A673 (cell line): Measurements from ENCODE around the gene PRIMPOL. TPM values are rescaled to one million over a fixed set of nuclear protein-coding genes. Genes with fewer than 3 reads are reported as not detected.
"Not testable (repeated sequence)": the region's sequence is repeated elsewhere in the genome, so short reads cannot be mapped to it uniquely, and the experiment has no call there.

ENCODE experiments used
- Bru-seq: library from RNA; stranded (reverse); fragments of 400-500 nt; gene quantifications from one replicate; lab custom pipeline; 2021; lab: Mats Ljungman, UMichigan
- BruChase-seq, 2 experiments: library from RNA; stranded (reverse); fragments of 400-500 nt; gene quantifications; one replicate each; lab custom pipeline; 2021; lab: Mats Ljungman, UMichigan
- BruUV-seq: library from RNA; stranded (reverse); fragments of 400-500 nt; replicated peaks from 2 replicates; lab custom pipeline; 2021; lab: Mats Ljungman, UMichigan
- CTCF ChIA-PET: fragments of 300-600 bp; sonication (Branson Sonifier 250); formaldehyde crosslinking; loops from one replicate; lab custom pipeline; 2022; ENCODE audit warnings: antibody characterized with exemption; lab: Charles Lee
- POLR2A ChIA-PET: fragments of 300-600 bp; sonication (Branson Sonifier 250); formaldehyde crosslinking; loops from one replicate; lab custom pipeline; 2022; ENCODE audit warnings: antibody characterized with exemption; ENCODE audit not compliant: low non-redundant PET; lab: Charles Lee
- DNase-seq: peaks from one replicate; pipeline ENCODE4 v3.0.0-alpha.2; 2015; ENCODE audit warnings: low spot score
- H3K27ac ChIP-seq: fragments of 200-600 bp; sonication (generic); 2 replicates; pipeline ENCODE4 v1.5.1; 2016; ENCODE audit warnings: mixed run types, low read depth, mild to moderate bottlenecking, mixed read lengths, antibody characterized with exemption, low read length; ENCODE audit not compliant: poor library complexity, severe bottlenecking
- H3K27me3 ChIP-seq: fragments of 200-600 bp; sonication (generic); replicated peaks from 2 replicates; pipeline ENCODE4 v1.6.1; 2017; ENCODE audit warnings: mixed run types, low read depth, mild to moderate bottlenecking, mixed read lengths, antibody characterized with exemption, low read length; ENCODE audit not compliant: insufficient read depth, poor library complexity
- H3K36me3 ChIP-seq: fragments of 200-600 bp; sonication (generic); 2 replicates; pipeline ENCODE4 v1.6.1; 2016; ENCODE audit warnings: mixed run types, mild to moderate bottlenecking, mixed read lengths, antibody characterized with exemption, low read length; ENCODE audit not compliant: insufficient read depth, poor library complexity, severe bottlenecking
- H3K4me1 ChIP-seq: fragments of 200-600 bp; sonication (generic); 2 replicates; pipeline ENCODE4 v1.6.1; 2017; ENCODE audit warnings: mixed run types, mild to moderate bottlenecking, mixed read lengths, antibody characterized with exemption, low read length; ENCODE audit not compliant: insufficient read depth, poor library complexity, severe bottlenecking
- H3K4me3 ChIP-seq: fragments of 200-600 bp; sonication (generic); 2 replicates; pipeline ENCODE4 v1.5.1; 2016; ENCODE audit warnings: low read depth, mixed run types, mild to moderate bottlenecking, mixed read lengths, low read length; ENCODE audit not compliant: poor library complexity, severe bottlenecking
- H3K9me3 ChIP-seq: fragments of 200-600 bp; sonication (generic); 2 replicates; pipeline ENCODE4 v1.6.1; 2016; ENCODE audit warnings: mixed run types, low read depth, mild to moderate bottlenecking, mixed read lengths, antibody characterized with exemption, low read length; ENCODE audit not compliant: poor library complexity, severe bottlenecking
- EZH2 ChIP-seq: fragments of 200-600 bp; sonication (generic); IDR thresholded peaks from 2 replicates; pipeline ENCODE4 v1.6.1; 2017; ENCODE audit warnings: borderline replicate concordance, low read depth, mild to moderate bottlenecking, mixed read lengths, antibody characterized with exemption, low read length; ENCODE audit not compliant: poor library complexity, severe bottlenecking
- intact Hi-C: fragments of 100-400 bp; cut with micrococcal nuclease; formaldehyde crosslinking; loops from one replicate; pipeline ENCODE4 v1.10.0; 2022; ENCODE audit not compliant: unreplicated experiment
- long read RNA-seq: library from polyadenylated mRNA; stranded (forward); transcript quantifications from one replicate; pipeline ENCODE4 v2.0.0, GENCODE V29; 2022
- total RNA-seq: library from RNA; stranded (reverse); gene quantifications from 2 replicates; pipeline ENCODE4 v1.2.3, GENCODE V29; 2021
- TF ChIP-seq, protein P1 (sequence below): fragments of 300-800, 200-600 bp; sonication (generic); conservative IDR thresholded peaks from 2 replicates; pipeline ENCODE4 v1.5.1; 2017; ENCODE audit warnings: low read depth, mild to moderate bottlenecking, antibody characterized with exemption, low read length, moderate library complexity, mixed read lengths

PRIMPOL gene
- total RNA-seq (25.7 and 28.4 TPM in 2 replicates), Bru-seq, nascent RNA (percentile 73 among the genes with signal in this experiment), BruChase-seq, experiment 1, labeled RNA remaining after a 2-hour chase (percentile 75 among the genes with signal in this experiment), BruChase-seq, experiment 2, labeled RNA remaining after a 6-hour chase (percentile 77 among the genes with signal in this experiment)
- long read RNA-seq, transcript PRIMPOL-202 (14 exons, 2,168 nt), result minor isoform, 6 of 53 reads
- long read RNA-seq, transcript PRIMPOL-201 (14 exons, 2,289 nt), result major isoform, 26 of 53 reads
- long read RNA-seq, partial matches to known transcripts, result 2 of 53 reads
- long read RNA-seq, other reads (novel, unspliced or antisense), result 11 of 53 reads

DNA sequence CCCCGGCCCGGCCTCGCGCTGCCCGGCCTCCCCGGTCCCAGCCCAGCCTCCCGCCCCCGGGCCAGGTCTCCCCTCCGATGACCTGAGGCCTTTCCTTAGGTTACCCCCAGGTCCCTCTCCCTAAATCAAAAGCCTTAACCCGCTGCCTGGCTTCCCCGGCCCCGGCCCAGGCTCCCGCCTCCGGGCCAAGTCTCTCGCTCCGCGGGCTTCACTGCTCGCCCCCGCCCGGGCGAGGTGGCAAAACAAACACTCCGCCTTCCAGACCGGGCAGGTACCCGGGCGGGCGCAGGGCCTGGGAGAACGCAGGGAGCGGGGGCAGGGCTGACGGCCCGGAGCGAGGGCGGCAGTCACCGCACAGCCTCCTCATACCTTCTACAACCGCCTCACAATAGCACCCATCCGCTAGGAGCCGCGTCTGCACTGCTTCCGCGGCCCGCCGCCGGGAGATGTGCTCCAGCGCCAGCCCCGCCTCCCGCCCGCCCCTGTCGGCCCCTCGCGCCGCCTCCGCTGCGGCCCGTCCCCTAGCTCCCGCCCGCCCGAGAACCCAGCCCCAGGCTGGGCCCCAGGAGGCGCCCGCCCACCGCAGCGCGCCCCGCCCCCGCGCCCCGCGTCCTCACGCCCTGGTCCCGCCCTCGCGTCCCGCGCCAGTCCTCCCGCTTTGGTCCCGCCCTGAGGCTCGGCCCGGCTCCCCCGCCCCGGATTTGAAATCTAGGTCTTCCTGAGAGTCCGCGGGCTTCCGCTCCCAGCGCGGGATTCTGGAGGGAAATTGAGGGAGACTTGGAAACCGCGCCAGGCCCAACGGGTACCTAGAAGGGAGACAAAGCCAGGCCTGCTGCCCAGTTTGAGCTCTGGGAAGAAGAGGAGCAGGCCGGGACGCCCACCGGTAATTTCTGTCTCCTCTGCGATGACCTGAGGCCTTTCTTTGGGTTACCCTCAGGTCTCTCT, at the start of gene PRIMPOL, which contains the start of gene CASP3:
Gene PRIMPOL (plus strand): TSS at position 713 of the 945 bp plus-strand sequence. CDS start 7,403 bp downstream, outside the sequence.
Gene CASP3 (minus strand): TSS at position 422 of the 945 bp plus-strand sequence. CDS start 10,994 bp downstream, outside the sequence.
- DNase-seq, result peak; percentile 97
- H3K4me1 ChIP-seq, result peaks cover 42% of the 10 kb centered on the region
- H3K9me3 ChIP-seq, result no peaks in the 10 kb centered on the region
- H3K36me3 ChIP-seq, result no peaks in the 10 kb centered on the region
- ChIA-PET POLR2A (interaction anchor here (0.6 to 0.7 kb wide), 9 partner anchors 16 to 385 kb away, joined by 3 to 15 read pairs (median 5); no protein-coding TSS in a partner anchor), CTCF (interaction anchor here (0.6 to 1.0 kb wide), 5 partner anchors 35 to 604 kb away, joined by 3 to 6 read pairs (median 4); partner anchors contain the start of gene CENPU)
- TF ChIP-seq, protein P1, sequence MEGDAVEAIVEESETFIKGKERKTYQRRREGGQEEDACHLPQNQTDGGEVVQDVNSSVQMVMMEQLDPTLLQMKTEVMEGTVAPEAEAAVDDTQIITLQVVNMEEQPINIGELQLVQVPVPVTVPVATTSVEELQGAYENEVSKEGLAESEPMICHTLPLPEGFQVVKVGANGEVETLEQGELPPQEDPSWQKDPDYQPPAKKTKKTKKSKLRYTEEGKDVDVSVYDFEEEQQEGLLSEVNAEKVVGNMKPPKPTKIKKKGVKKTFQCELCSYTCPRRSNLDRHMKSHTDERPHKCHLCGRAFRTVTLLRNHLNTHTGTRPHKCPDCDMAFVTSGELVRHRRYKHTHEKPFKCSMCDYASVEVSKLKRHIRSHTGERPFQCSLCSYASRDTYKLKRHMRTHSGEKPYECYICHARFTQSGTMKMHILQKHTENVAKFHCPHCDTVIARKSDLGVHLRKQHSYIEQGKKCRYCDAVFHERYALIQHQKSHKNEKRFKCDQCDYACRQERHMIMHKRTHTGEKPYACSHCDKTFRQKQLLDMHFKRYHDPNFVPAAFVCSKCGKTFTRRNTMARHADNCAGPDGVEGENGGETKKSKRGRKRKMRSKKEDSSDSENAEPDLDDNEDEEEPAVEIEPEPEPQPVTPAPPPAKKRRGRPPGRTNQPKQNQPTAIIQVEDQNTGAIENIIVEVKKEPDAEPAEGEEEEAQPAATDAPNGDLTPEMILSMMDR, result 0 out of 2 replicates have a peak, but pooled peaks have one; percentile 23
- TF ChIP-seq EZH2, result no peak
- no TSS peak for BruUV-seq
- no peaks in the 10 kb centered on the region for H3K27me3 ChIP-seq
- intact Hi-C loops, result loop anchor here (2.0 to 10.0 kb wide), 5 partner anchors 83 to 292 kb away; partner anchors contain the start of genes CENPU and IRF2
- peak within 1 kb of the TSS; percentile 94 for H3K4me3 ChIP-seq
- peak within 1 kb of the TSS; percentile 93 for H3K27ac ChIP-seq

GRCh38 chr4:184600982-184601381, 48.6 kb upstream of the PRIMPOL start:
- CTCF ChIA-PET, result not testable (repeated sequence)

GRCh38 chr4:184602857-184603256, 46.7 kb upstream of the PRIMPOL start:
- H3K36me3 ChIP-seq, H3K9me3 ChIP-seq, intact Hi-C loops, CTCF ChIA-PET, BruUV-seq, H3K27me3 ChIP-seq, H3K27ac ChIP-seq, H3K4me1 ChIP-seq, DNase-seq, POLR2A ChIA-PET, H3K4me3 ChIP-seq: not testable (repeated sequence)

More at GRCh38 chr4:184600982-184601381, 48.6 kb upstream of the PRIMPOL start:
- DNase-seq, H3K4me1 ChIP-seq, H3K9me3 ChIP-seq, intact Hi-C loops, H3K27me3 ChIP-seq, H3K36me3 ChIP-seq, BruUV-seq, H3K27ac ChIP-seq, H3K4me3 ChIP-seq: not testable (repeated sequence)
- POLR2A ChIA-PET, result interaction anchor here (0.6 kb wide), 1 partner anchor 757 kb away, joined by 5 read pairs; no protein-coding TSS in a partner anchor

GRCh38 chr4:184607429-184607828, 42.1 kb upstream of the PRIMPOL start:
- BruUV-seq, H3K4me3 ChIP-seq, H3K36me3 ChIP-seq, H3K9me3 ChIP-seq, POLR2A ChIA-PET, H3K27me3 ChIP-seq, intact Hi-C loops, H3K27ac ChIP-seq, DNase-seq, CTCF ChIA-PET, H3K4me1 ChIP-seq: not testable (repeated sequence)
